HG02938 (cell line): Measurements from ENCODE around the gene TMEM87B.
A peak's percentile ranks its signal among the peaks of the same experiment; 100 is the strongest.
"Not testable (repeated sequence)": the region's sequence is repeated elsewhere in the genome, so short reads cannot be mapped to it uniquely, and the experiment has no call there.

ENCODE experiments used
- ATAC-seq: cut with Tn5 transposase; IDR thresholded peaks from one replicate; pipeline ENCODE4 v1.9.1; 2021; ENCODE audit warnings: mild to moderate bottlenecking, moderate library complexity; ENCODE audit not compliant: unreplicated experiment

Gene TMEM87B

GRCh38 chr2:112032689-112033465 is 22.2 kb upstream of the TMEM87B start:
- no peak for ATAC-seq

- ATAC-seq, result no peak
Measured at GRCh38 chr2:112033600-112033999, 21.5 kb upstream of the TMEM87B start.

- ATAC-seq, result no peak
Measured at GRCh38 chr2:112034924-112035323, 20.1 kb upstream of the TMEM87B start.

GRCh38 chr2:112035786-112036185 is 19.3 kb upstream of the TMEM87B start:
- ATAC-seq, result no peak

- not testable (repeated sequence) for ATAC-seq
Measured at GRCh38 chr2:112039556-112039955, 15.5 kb upstream of the TMEM87B start.

GRCh38 chr2:112040066-112040465 is 15.0 kb upstream of the TMEM87B start:
- not testable (repeated sequence) for ATAC-seq

GRCh38 chr2:112041460-112041859 is 13.6 kb upstream of the TMEM87B start:
- ATAC-seq, result not testable (repeated sequence)

GRCh38 chr2:112045446-112046014 is 9.5 kb upstream of the TMEM87B start:
- ATAC-seq, result no peak

GRCh38 chr2:112046231-112046630 is 8.8 kb upstream of the TMEM87B start:
- ATAC-seq, result no peak

GRCh38 chr2:112047537-112048235 is 7.4 kb upstream of the TMEM87B start:
- ATAC-seq, result no peak

- no peak for ATAC-seq
Measured at GRCh38 chr2:112048236-112048592, 6.9 kb upstream of the TMEM87B start.

GRCh38 chr2:112048887-112049286 is 6.2 kb upstream of the TMEM87B start:
- ATAC-seq, result no peak

GRCh38 chr2:112050316-112050715 is 4.8 kb upstream of the TMEM87B start:
- ATAC-seq, result no peak

GRCh38 chr2:112053917-112054846 is 887 bp upstream of the TMEM87B start:
- peak; percentile 55 for ATAC-seq

- peak; percentile 2 for ATAC-seq
Measured at GRCh38 chr2:112055730-112056625, 909 bp downstream of the TMEM87B start.

GRCh38 chr2:112056626-112056987 is 1.5 kb downstream of the TMEM87B start:
- no peak for ATAC-seq

GRCh38 chr2:112059671-112060070 is 4.6 kb downstream of the TMEM87B start:
- ATAC-seq, result no peak

GRCh38 chr2:112061299-112061698 is 6.2 kb downstream of the TMEM87B start:
- ATAC-seq, result no peak

GRCh38 chr2:112061840-112062239 is 6.8 kb downstream of the TMEM87B start:
- no peak for ATAC-seq

- ATAC-seq, result no peak
Measured at GRCh38 chr2:112062894-112063293, 7.8 kb downstream of the TMEM87B start.
